ENCODE measurements around the gene ZSCAN10. TPM values are rescaled to one million over a fixed set of nuclear protein-coding genes. Genes with fewer than 3 reads are reported as not detected.
A peak's percentile ranks its signal among the peaks of the same experiment; 100 is the strongest.

ZSCAN10 gene
- total RNA-seq, 1 donor: not detected

GRCh38 chr16:3049921-3050481 is 49.1 kb downstream of the ZSCAN10 start:
- TF ChIP-seq CTCF (IDR thresholded peaks at IDR 0.05; ENCODE audit: insufficient read depth, low read depth, low read length): no peak

GRCh38 chr16:3047387-3047720 is 51.7 kb downstream of the ZSCAN10 start:
- no peak for TF ChIP-seq CTCF (IDR thresholded peaks at IDR 0.05; ENCODE audit: insufficient read depth, low read depth, low read length)
- H3K4me3 ChIP-seq (ENCODE audit: low read depth, low read length): no peak overlapping the region
- no peak for DNase-seq (ENCODE audit: low read depth)

More at GRCh38 chr16:3049921-3050481, 49.1 kb downstream of the ZSCAN10 start:
- H3K4me3 ChIP-seq (ENCODE audit: low read depth, low read length): no peak overlapping the region
- no peak for DNase-seq (ENCODE audit: low read depth)

- no peak overlapping the region for H3K4me3 ChIP-seq (ENCODE audit: low read depth, low read length)
- TF ChIP-seq CTCF (IDR thresholded peaks at IDR 0.05; ENCODE audit: insufficient read depth, low read depth, low read length): no peak
- DNase-seq (ENCODE audit: low read depth): no peak
These were observed 52.3 kb downstream of the ZSCAN10 start for GRCh38 chr16:3046641-3047386.

- no peak for TF ChIP-seq CTCF (IDR thresholded peaks at IDR 0.05; ENCODE audit: insufficient read depth, low read depth, low read length)
- DNase-seq (ENCODE audit: low read depth): no peak
- peak within 1 kb of the TSS; percentile 51 for H3K4me3 ChIP-seq (ENCODE audit: low read depth, low read length)
These were observed 53.1 kb downstream of the ZSCAN10 start, which contains the start of gene MMP25 for GRCh38 chr16:3045758-3046640. TSS of gene MMP25 (plus strand) at chr16:3046561. CDS start at chr16:3046918, 357 bp downstream.

- no peak for TF ChIP-seq CTCF (IDR thresholded peaks at IDR 0.05; ENCODE audit: insufficient read depth, low read depth, low read length)
- no peak for DNase-seq (ENCODE audit: low read depth)
These were observed 54.4 kb downstream of the ZSCAN10 start for GRCh38 chr16:3044708-3045107.

GRCh38 chr16:3042376-3042775 is 56.7 kb downstream of the ZSCAN10 start:
- no peak overlapping the region for H3K4me3 ChIP-seq (ENCODE audit: low read depth, low read length)
- DNase-seq (ENCODE audit: low read depth): no peak
- TF ChIP-seq CTCF (IDR thresholded peaks at IDR 0.05; ENCODE audit: insufficient read depth, low read depth, low read length): no peak

More at GRCh38 chr16:3044708-3045107, 54.4 kb downstream of the ZSCAN10 start:
- H3K4me3 ChIP-seq (ENCODE audit: low read depth, low read length): no peak overlapping the region

Measured in fibroblast of villous mesenchyme (primary cell).